K562 (cell line): Measurements from ENCODE around the gene COL10A1.

Source experiments
- CTCF ChIP-seq, 3 experiments: IDR thresholded peaks in 2 of 3; conservative IDR thresholded peaks in 1 of 3; 2 replicates each; pipeline ENCODE4 v1.5.1; 2011 to 2012; ENCODE audit warnings: low read length in 3 of 3, mild to moderate bottlenecking in 3 of 3, control low read depth in 2 of 3, improper control_type of control experiment in 1 of 3, inconsistent platforms in 1 of 3, low read depth in 1 of 3, mixed read lengths in 1 of 3, moderate library complexity in 1 of 3; ENCODE audit not compliant: insufficient read depth in 2 of 3
- KLF1 ChIP-seq: fragments of 450-650 bp; IDR thresholded peaks from 2 replicates; pipeline ENCODE4 v1.6.1; 2016; ENCODE audit warnings: missing genetic modification characterization, missing compliant biosample characterization
- ZNF324 ChIP-seq: fragments of 250-450 bp; sonication (Bioruptor Pico); IDR thresholded peaks from 2 replicates; pipeline ENCODE4 v1.4.0; 2020; ENCODE audit warnings: mild to moderate bottlenecking

GRCh38 chr6:116090251-116090650 is 35.7 kb downstream of the COL10A1 start:
- TF ChIP-seq KLF1, result no peak
- no peak for TF ChIP-seq CTCF (IDR thresholded peaks at IDR 0.05 in 2 of 3, conservative IDR thresholded peaks at IDR 0.05 in 1 of 3; ENCODE audit: insufficient read depth in 2 of 3, low read depth in 1 of 3, low read length in 3 of 3)
- no peak for TF ChIP-seq ZNF324 (CRISPR knock-in tag)
